A549 (cell line): ENCODE measurements around the gene SEMA5A.

Source experiments
- BCL3 ChIP-seq: fragments of >200 bp; sonication (Bioruptor Twin); formaldehyde crosslinking; IDR thresholded peaks from 3 replicates; pipeline ENCODE4 v1.6.1; 2016
- CHD2 ChIP-seq: fragments of 150-350 bp; IDR thresholded peaks from 2 replicates; pipeline ENCODE4 v1.6.1; 2014; ENCODE audit warnings: low read length; ENCODE audit not compliant: partially characterized antibody
- CTCF ChIP-seq: fragments of >200 bp; sonication (Bioruptor Twin); formaldehyde crosslinking; IDR thresholded peaks from 3 replicates; pipeline ENCODE4 v1.5.1; 2016
- ESRRA ChIP-seq: fragments of 150-350 bp; IDR thresholded peaks from 2 replicates; pipeline ENCODE4 v1.6.1; 2014; ENCODE audit warnings: mild to moderate bottlenecking, low read length, borderline replicate concordance
- HDAC2 ChIP-seq: fragments of 200-600 bp; sonication (generic); IDR thresholded peaks from 2 replicates; pipeline ENCODE4 v1.6.1; 2016
- HOXA7 ChIP-seq: fragments of 250-450 bp; sonication (Bioruptor Pico); IDR thresholded peaks from 2 replicates; pipeline ENCODE4 v1.5.0; 2020; ENCODE audit warnings: mild to moderate bottlenecking, moderate library complexity
- KDM1A ChIP-seq: fragments of 200-600 bp; sonication (generic); IDR thresholded peaks from 2 replicates; pipeline ENCODE4 v1.6.1; 2016; ENCODE audit warnings: low read depth, mild to moderate bottlenecking
- MAFK ChIP-seq: fragments of 450-650 bp; IDR thresholded peaks from 2 replicates; pipeline ENCODE4 v1.6.1; 2014; ENCODE audit not compliant: partially characterized antibody
- NR3C1 ChIP-seq: fragments of >200 bp; sonication (Bioruptor Twin); formaldehyde crosslinking; IDR thresholded peaks from 3 replicates; pipeline ENCODE4 v1.6.1; 2017
- POLR2AphosphoS2 ChIP-seq: conservative IDR thresholded peaks from 2 replicates; pipeline ENCODE4 v1.6.1; 2012; ENCODE audit warnings: low read length, improper control_type of control experiment, inconsistent platforms
- RAD21 ChIP-seq, 2 experiments: fragments of >200 bp in 1 of 2; sonication (Bioruptor Twin) in 1 of 2; formaldehyde crosslinking in 1 of 2; IDR thresholded peaks in 1 of 2; conservative IDR thresholded peaks in 1 of 2; 2 replicates in 1 of 2; 3 replicates in 1 of 2; pipeline ENCODE4 v1.6.1; 2012 to 2018; ENCODE audit warnings: inconsistent platforms in 1 of 2
- RCOR1 ChIP-seq: fragments of 150-350 bp; IDR thresholded peaks from 2 replicates; pipeline ENCODE4 v1.6.1; 2014; ENCODE audit warnings: antibody characterized with exemption, low read length, low read depth
- TF ChIP-seq, protein P1 (sequence below): fragments of 200-600 bp; sonication (generic); IDR thresholded peaks from 2 replicates; pipeline ENCODE4 v1.6.1; 2016; ENCODE audit warnings: antibody characterized with exemption, mild to moderate bottlenecking, moderate library complexity

DNA sequence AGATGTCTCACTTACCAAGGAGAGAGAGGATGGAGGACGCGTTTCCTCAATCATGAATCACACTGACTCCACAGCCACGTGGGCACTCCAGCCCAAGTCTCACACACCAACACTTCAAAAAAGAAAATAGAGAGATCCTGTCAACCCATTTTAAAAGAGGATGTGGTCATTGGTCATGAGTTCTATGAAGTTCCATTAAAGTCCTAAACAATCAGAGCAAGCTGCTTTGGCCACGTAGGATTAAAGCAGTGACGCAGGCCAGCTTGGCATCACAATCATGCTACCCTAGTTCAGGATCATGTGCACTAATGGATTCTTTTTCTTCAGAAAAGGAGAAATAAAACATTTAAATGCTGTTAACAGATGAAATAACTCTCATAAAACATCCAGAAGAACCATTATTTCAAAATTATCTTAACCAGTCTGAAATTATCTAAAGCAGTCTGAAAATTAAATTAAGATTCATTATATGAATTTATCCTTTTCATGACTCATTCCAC, 108.1 kb downstream of the SEMA5A start:
- TF ChIP-seq RAD21 (conservative IDR thresholded peaks at IDR 0.05 in 1 of 2, IDR thresholded peaks at IDR 0.05 in 1 of 2) (no peak), CTCF (no peak), HOXA7 (CRISPR knock-in tag) (no peak), CHD2 (no peak), ESRRA (no peak), MAFK (no peak), BCL3 (no peak), RCOR1 (no peak), HDAC2 (no peak), POLR2AphosphoS2 (no peak), KDM1A (no peak), NR3C1 (no peak)
- TF ChIP-seq, protein P1, sequence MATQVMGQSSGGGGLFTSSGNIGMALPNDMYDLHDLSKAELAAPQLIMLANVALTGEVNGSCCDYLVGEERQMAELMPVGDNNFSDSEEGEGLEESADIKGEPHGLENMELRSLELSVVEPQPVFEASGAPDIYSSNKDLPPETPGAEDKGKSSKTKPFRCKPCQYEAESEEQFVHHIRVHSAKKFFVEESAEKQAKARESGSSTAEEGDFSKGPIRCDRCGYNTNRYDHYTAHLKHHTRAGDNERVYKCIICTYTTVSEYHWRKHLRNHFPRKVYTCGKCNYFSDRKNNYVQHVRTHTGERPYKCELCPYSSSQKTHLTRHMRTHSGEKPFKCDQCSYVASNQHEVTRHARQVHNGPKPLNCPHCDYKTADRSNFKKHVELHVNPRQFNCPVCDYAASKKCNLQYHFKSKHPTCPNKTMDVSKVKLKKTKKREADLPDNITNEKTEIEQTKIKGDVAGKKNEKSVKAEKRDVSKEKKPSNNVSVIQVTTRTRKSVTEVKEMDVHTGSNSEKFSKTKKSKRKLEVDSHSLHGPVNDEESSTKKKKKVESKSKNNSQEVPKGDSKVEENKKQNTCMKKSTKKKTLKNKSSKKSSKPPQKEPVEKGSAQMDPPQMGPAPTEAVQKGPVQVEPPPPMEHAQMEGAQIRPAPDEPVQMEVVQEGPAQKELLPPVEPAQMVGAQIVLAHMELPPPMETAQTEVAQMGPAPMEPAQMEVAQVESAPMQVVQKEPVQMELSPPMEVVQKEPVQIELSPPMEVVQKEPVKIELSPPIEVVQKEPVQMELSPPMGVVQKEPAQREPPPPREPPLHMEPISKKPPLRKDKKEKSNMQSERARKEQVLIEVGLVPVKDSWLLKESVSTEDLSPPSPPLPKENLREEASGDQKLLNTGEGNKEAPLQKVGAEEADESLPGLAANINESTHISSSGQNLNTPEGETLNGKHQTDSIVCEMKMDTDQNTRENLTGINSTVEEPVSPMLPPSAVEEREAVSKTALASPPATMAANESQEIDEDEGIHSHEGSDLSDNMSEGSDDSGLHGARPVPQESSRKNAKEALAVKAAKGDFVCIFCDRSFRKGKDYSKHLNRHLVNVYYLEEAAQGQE = no peak
